Fibroblast of lung (primary cell): ENCODE data around the gene ST6GALNAC3. TPM values are rescaled to one million over a fixed set of nuclear protein-coding genes. Genes with fewer than 3 reads are reported as not detected.

Source experiments
- DNase-seq, 2 donors: peaks; one replicate each; pipeline versions ENCODE4 v3.0.0 to v3.0.0-alpha.2; 2010; ENCODE audit warnings: low read depth in 2 of 2
- H2AFZ ChIP-seq: 2 replicates; pipeline ENCODE4 v1.5.1; 2012; ENCODE audit warnings: low read length, control low read depth, inconsistent platforms
- H3K27ac ChIP-seq: 2 replicates; pipeline ENCODE4 v1.5.1; 2011; ENCODE audit warnings: low read length, control low read depth; ENCODE audit not compliant: insufficient read depth
- H3K27me3 ChIP-seq: 2 replicates; pipeline ENCODE4 v1.5.1; 2011; ENCODE audit warnings: mild to moderate bottlenecking, low read length; ENCODE audit not compliant: control insufficient read depth, insufficient read depth
- H3K36me3 ChIP-seq: 2 replicates; pipeline ENCODE4 v1.5.1; 2011; ENCODE audit warnings: low read length; ENCODE audit not compliant: control insufficient read depth, insufficient read depth
- H3K4me1 ChIP-seq: 2 replicates; pipeline ENCODE4 v1.5.1; 2011; ENCODE audit warnings: low read length; ENCODE audit not compliant: control insufficient read depth, insufficient read depth; ENCODE audit errors: extremely low read depth
- H3K4me2 ChIP-seq: 2 replicates; pipeline ENCODE4 v1.5.1; 2011; ENCODE audit warnings: low read length, control low read depth; ENCODE audit not compliant: insufficient read depth; ENCODE audit errors: extremely low read depth
- H3K4me3 ChIP-seq, 4 experiments: fragments of 200-600 bp in 1 of 4; sonication (generic) in 1 of 4; replicated peaks in 1 of 4; 2 replicates each; pipeline ENCODE4 v1.5.1; 2011 to 2016; ENCODE audit warnings: low read length in 4 of 4, low read depth in 3 of 4, mild to moderate bottlenecking in 3 of 4, control low read depth in 2 of 4, inconsistent platforms in 1 of 4, mixed read lengths in 1 of 4; ENCODE audit not compliant: insufficient read depth in 1 of 4; ENCODE audit errors: control extremely low read depth in 1 of 4
- H3K79me2 ChIP-seq: 2 replicates; pipeline ENCODE4 v1.5.1; 2012; ENCODE audit warnings: mild to moderate bottlenecking, low read length, inconsistent platforms; ENCODE audit not compliant: control insufficient read depth, insufficient read depth
- H3K9ac ChIP-seq: 2 replicates; pipeline ENCODE4 v1.5.1; 2011; ENCODE audit warnings: mild to moderate bottlenecking, low read length, control low read depth; ENCODE audit not compliant: insufficient read depth
- H3K9me3 ChIP-seq: 2 replicates; pipeline ENCODE4 v1.5.1; 2012; ENCODE audit warnings: low read depth, low read length; ENCODE audit not compliant: control insufficient read depth, insufficient read depth
- H4K20me1 ChIP-seq: 2 replicates; pipeline ENCODE4 v1.5.1; 2011; ENCODE audit warnings: low read length; ENCODE audit not compliant: control insufficient read depth, insufficient read depth; ENCODE audit errors: extremely low read depth
- CTCF ChIP-seq, 2 donors: IDR thresholded peaks in 1 of 2; conservative IDR thresholded peaks in 1 of 2; 1 replicate in 1 of 2; 2 replicates in 1 of 2; pipeline ENCODE4 v1.5.1; 2011 to 2012; ENCODE audit warnings: low read length in 2 of 2, control low read depth in 1 of 2, inconsistent platforms in 1 of 2, low read depth in 1 of 2, mild to moderate bottlenecking in 1 of 2
- EZH2 ChIP-seq: IDR thresholded peaks from 2 replicates; pipeline ENCODE4 v1.5.1; 2012; ENCODE audit warnings: low read length, control low read depth, mild to moderate bottlenecking; ENCODE audit errors: missing control alignments
- polyA plus RNA-seq, 2 donors: library from polyadenylated mRNA; depleted of rRNA in 1 of 2; stranded (reverse) in 1 of 2; unstranded in 1 of 2; fragments of >200 nt; gene quantifications; 2 replicates each; pipeline ENCODE4 v1.2.1, GENCODE V29; 2011 to 2012; ENCODE audit warnings: missing spikeins in 1 of 2
- total RNA-seq: library from RNA; depleted of rRNA; stranded (reverse); fragments of >200 nt; gene quantifications from 2 replicates; pipeline ENCODE4 v1.2.1, GENCODE V29; 2014

Gene ST6GALNAC3
- total and polyA plus RNA-seq, 2 donors (not counting 1 experiment from before 2014, with no cell fraction given) = 0.34 to 0.66 TPM

DNA sequence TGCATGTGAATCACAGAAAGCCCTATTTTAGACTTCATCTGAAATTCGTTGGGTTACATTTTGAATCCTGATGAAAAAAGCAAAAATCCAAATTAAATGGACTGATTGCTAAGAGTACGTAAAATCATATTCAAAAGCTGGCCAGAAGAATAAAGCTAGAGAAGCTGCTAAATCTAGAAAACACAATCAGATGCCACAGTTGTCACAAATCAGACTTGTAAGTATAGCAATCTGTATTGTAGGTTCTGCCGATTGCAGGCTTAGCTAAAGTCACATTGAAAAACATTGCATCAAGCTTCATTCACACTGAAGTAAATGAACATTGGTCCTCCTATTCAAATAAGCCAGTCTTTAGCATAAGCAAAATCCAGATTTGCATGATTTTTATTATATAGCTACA, 557.6 kb downstream of the ST6GALNAC3 start:
- TF ChIP-seq CTCF (conservative IDR thresholded peaks at IDR 0.05 in 1 of 2, IDR thresholded peaks at IDR 0.05 in 1 of 2; ENCODE audit: low read depth in 1 of 2, low read length in 2 of 2) (no peak), EZH2 (no peak)
- Histone ChIP-seq H3K9me3 (no peaks in the 10 kb centered on the region), H3K79me2 (no peaks in the 10 kb centered on the region), H3K4me2 (no peak overlapping the region), H3K9ac (no peak overlapping the region), H4K20me1 (no peaks in the 10 kb centered on the region), H3K36me3 (no peaks in the 10 kb centered on the region), H3K27me3 (no peaks in the 10 kb centered on the region), H3K27ac (no peak overlapping the region), H2AFZ (no peak overlapping the region), H3K4me1 (no peaks in the 10 kb centered on the region), H3K4me3 (no peak overlapping the region)
- no peak for DNase-seq

DNA sequence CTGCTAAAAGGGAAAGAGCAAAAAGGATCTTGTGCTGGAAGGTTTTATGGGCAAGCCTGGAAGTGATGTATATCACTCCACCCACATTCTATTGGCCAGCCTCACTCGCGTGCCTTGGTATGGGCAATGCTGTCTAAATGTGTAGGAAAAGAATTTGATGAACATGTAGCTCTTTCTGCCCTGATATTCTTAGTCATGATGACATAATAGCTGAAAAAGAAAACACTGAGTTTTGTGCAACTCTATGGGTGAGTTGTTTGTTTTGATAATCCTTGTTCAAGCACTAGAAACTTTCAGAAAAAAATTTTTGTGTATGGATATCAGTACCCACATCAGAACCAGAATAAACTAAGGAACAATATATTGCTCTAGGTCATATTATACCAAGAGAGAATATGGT, 561.2 kb downstream of the ST6GALNAC3 start:
- H2AFZ ChIP-seq = no peak overlapping the region
- H3K4me3 ChIP-seq = no peak overlapping the region
- DNase-seq = peak in 1 of 2 donors; percentile 55
- TF ChIP-seq EZH2 = no peak
- TF ChIP-seq CTCF (conservative IDR thresholded peaks at IDR 0.05 in 1 of 2, IDR thresholded peaks at IDR 0.05 in 1 of 2; ENCODE audit: low read depth in 1 of 2, low read length in 2 of 2) = no peak
- H3K4me1 ChIP-seq = no peaks in the 10 kb centered on the region
- H3K9me3 ChIP-seq = no peaks in the 10 kb centered on the region
- H4K20me1 ChIP-seq = no peaks in the 10 kb centered on the region
- H3K27me3 ChIP-seq = no peaks in the 10 kb centered on the region
- no peak overlapping the region for H3K27ac ChIP-seq
- no peaks in the 10 kb centered on the region for H3K36me3 ChIP-seq
- no peaks in the 10 kb centered on the region for H3K79me2 ChIP-seq
- no peak overlapping the region for H3K4me2 ChIP-seq
- H3K9ac ChIP-seq = no peak overlapping the region

DNA sequence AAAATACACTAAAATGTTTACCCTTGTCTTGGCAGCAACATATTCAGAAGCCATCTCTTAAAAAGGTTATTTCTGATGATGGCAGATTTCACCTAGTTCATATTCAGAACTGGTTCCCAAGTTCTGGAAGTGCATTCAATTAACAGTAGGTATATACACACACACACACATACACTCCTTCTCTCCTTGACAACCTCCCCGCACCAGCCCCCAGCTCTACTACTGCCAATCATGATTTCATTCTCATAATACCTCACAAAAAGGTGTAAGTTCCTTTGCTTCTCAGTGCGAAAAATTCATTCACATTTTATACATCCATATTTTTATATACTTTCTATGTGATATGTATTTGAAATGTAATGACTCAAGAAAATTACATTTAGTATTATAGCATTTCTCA, 564.6 kb downstream of the ST6GALNAC3 start:
- no peaks in the 10 kb centered on the region for H3K27me3 ChIP-seq

More for the DNA sequence above, 564.6 kb downstream of the ST6GALNAC3 start:
- DNase-seq = no peak
- H3K4me2 ChIP-seq = no peak overlapping the region
- H2AFZ ChIP-seq = no peak overlapping the region
- H3K36me3 ChIP-seq = no peaks in the 10 kb centered on the region
- H3K4me1 ChIP-seq = no peaks in the 10 kb centered on the region
- H3K9me3 ChIP-seq = no peaks in the 10 kb centered on the region
- no peak for TF ChIP-seq EZH2
- TF ChIP-seq CTCF (conservative IDR thresholded peaks at IDR 0.05 in 1 of 2, IDR thresholded peaks at IDR 0.05 in 1 of 2; ENCODE audit: low read depth in 1 of 2, low read length in 2 of 2) = no peak
- H3K9ac ChIP-seq = no peak overlapping the region
- no peaks in the 10 kb centered on the region for H4K20me1 ChIP-seq
- H3K4me3 ChIP-seq = no peak overlapping the region
- H3K27ac ChIP-seq = no peak overlapping the region
- H3K79me2 ChIP-seq = no peaks in the 10 kb centered on the region
